Mesothelial cell of epicardium (in vitro differentiated cells): ENCODE results near the gene CABYR. TPM values are rescaled to one million over a fixed set of nuclear protein-coding genes. Genes with fewer than 3 reads are reported as not detected.

ENCODE experiments used
- DNase-seq, 2 experiments: peaks; one replicate each; pipeline ENCODE4 v3.0.0; 2021; ENCODE audit warnings: low spot score in 2 of 2; ENCODE audit not compliant: unreplicated experiment in 2 of 2
- H3K27ac Mint-ChIP-seq: 2 replicates; pipeline ENCODE4 v1.8.0; 2021; ENCODE audit warnings: mixed read lengths
- H3K27me3 Mint-ChIP-seq: 2 replicates; pipeline ENCODE4 v1.8.0; 2021; ENCODE audit warnings: low read depth, mixed read lengths
- H3K36me3 Mint-ChIP-seq: 2 replicates; pipeline ENCODE4 v1.8.0; 2021; ENCODE audit warnings: mixed read lengths
- H3K4me1 Mint-ChIP-seq: 2 replicates; pipeline ENCODE4 v1.8.0; 2021; ENCODE audit warnings: mixed read lengths
- H3K4me3 Mint-ChIP-seq: 2 replicates; pipeline ENCODE4 v1.8.0; 2021; ENCODE audit warnings: mild to moderate bottlenecking, moderate library complexity, mixed read lengths
- H3K9me3 Mint-ChIP-seq: 2 replicates; pipeline ENCODE4 v1.8.0; 2021; ENCODE audit warnings: mixed read lengths
- CTCF ChIP-seq: fragments of 200-600 bp; sonication (generic); IDR thresholded peaks from one replicate; pipeline ENCODE4 v1.5.0; 2021; ENCODE audit warnings: antibody characterized with exemption; ENCODE audit not compliant: unreplicated experiment
- total RNA-seq: library from RNA; stranded (reverse); gene quantifications from 3 replicates; pipeline ENCODE4 v1.2.1, GENCODE V29; 2021

Gene CABYR
- total RNA-seq, 1 donor from 2014 or later: 13.7 TPM

- H3K4me1 Mint-ChIP-seq: peaks cover 17% of the 10 kb centered on the region
- H3K9me3 Mint-ChIP-seq: peaks cover 5% of the 10 kb centered on the region
- H3K27me3 Mint-ChIP-seq: no peaks in the 10 kb centered on the region
Measured at GRCh38 chr18:24185805-24186204, 46.9 kb downstream of the CABYR start.

GRCh38 chr18:24187049-24187448 is 48.2 kb downstream of the CABYR start:
- peaks cover 15% of the 10 kb centered on the region for H3K4me1 Mint-ChIP-seq
- H3K27me3 Mint-ChIP-seq: no peaks in the 10 kb centered on the region
- no peak for DNase-seq
- H3K4me3 Mint-ChIP-seq: no peak overlapping the region
- TF ChIP-seq CTCF: no peak
- peaks cover 6% of the 10 kb centered on the region for H3K9me3 Mint-ChIP-seq
- no peak overlapping the region for H3K27ac Mint-ChIP-seq
- peaks cover 13% of the 10 kb centered on the region for H3K36me3 Mint-ChIP-seq

More at GRCh38 chr18:24185805-24186204, 46.9 kb downstream of the CABYR start:
- no peak for TF ChIP-seq CTCF
- no peak overlapping the region for H3K27ac Mint-ChIP-seq
- H3K4me3 Mint-ChIP-seq: no peak overlapping the region
- no peak for DNase-seq
- H3K36me3 Mint-ChIP-seq: peaks cover 11% of the 10 kb centered on the region

GRCh38 chr18:24187689-24188088 is 48.8 kb downstream of the CABYR start:
- H3K27ac Mint-ChIP-seq: no peak overlapping the region
- no peak overlapping the region for H3K4me3 Mint-ChIP-seq
- no peaks in the 10 kb centered on the region for H3K27me3 Mint-ChIP-seq
- peaks cover 13% of the 10 kb centered on the region for H3K36me3 Mint-ChIP-seq
- peaks cover 6% of the 10 kb centered on the region for H3K9me3 Mint-ChIP-seq
- DNase-seq: no peak
- H3K4me1 Mint-ChIP-seq: peaks cover 9% of the 10 kb centered on the region
- no peak for TF ChIP-seq CTCF

GRCh38 chr18:24188120-24188519 is 49.3 kb downstream of the CABYR start:
- H3K27ac Mint-ChIP-seq: no peak overlapping the region
- H3K27me3 Mint-ChIP-seq: no peaks in the 10 kb centered on the region
- peaks cover 6% of the 10 kb centered on the region for H3K9me3 Mint-ChIP-seq
- H3K4me3 Mint-ChIP-seq: no peak overlapping the region
- TF ChIP-seq CTCF: no peak
- no peak for DNase-seq
- peaks cover 13% of the 10 kb centered on the region for H3K36me3 Mint-ChIP-seq
- peaks cover 9% of the 10 kb centered on the region for H3K4me1 Mint-ChIP-seq

GRCh38 chr18:24189007-24189528 is 50.2 kb downstream of the CABYR start:
- TF ChIP-seq CTCF: no peak
- no peaks in the 10 kb centered on the region for H3K27me3 Mint-ChIP-seq
- H3K4me1 Mint-ChIP-seq: peaks cover 9% of the 10 kb centered on the region
- H3K9me3 Mint-ChIP-seq: peaks cover 6% of the 10 kb centered on the region
- DNase-seq: no peak
- no peak overlapping the region for H3K27ac Mint-ChIP-seq
- H3K4me3 Mint-ChIP-seq: no peak overlapping the region
- peaks cover 18% of the 10 kb centered on the region for H3K36me3 Mint-ChIP-seq
